ENCODE data around the gene CDH1. TPM values are rescaled to one million over a fixed set of nuclear protein-coding genes. Genes with fewer than 3 reads are reported as not detected.

The CDH1 gene
- total and polyA plus RNA-seq, 12 donors = 0.01 to 0.82 (median 0.34) TPM; not detected in 7

DNA sequence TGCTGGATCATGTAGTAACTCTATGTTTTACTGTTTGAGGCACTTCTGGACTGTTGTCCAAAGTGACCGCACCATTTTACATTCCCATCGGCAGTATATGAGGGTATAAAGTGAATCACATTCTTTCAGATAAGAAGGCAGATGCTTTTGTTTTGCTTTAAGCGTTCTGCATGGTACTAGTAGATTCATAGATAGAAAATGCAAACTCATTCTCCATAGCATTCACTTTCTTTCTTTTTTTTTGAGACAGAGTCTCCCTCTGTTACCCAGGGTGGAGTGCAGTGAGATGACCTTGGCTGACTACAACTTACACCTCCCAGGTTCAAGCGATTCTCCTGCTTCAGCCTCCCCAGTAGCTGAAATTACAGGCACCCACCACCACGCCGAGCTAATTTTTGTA is 146.6 kb downstream of the CDH1 start:
- peaks cover 0 to 58% (median 15%) of the 10 kb centered on the region in 9 donors for H3K36me3 ChIP-seq
- 95 to 97% methylated on average over 6 of the region's 6 CpGs for WGBS, 2 donors
- no peaks in the 10 kb centered on the region for H3K9me3 ChIP-seq
- no peak overlapping the region for H3K4me3 ChIP-seq
- TF ChIP-seq, protein P1, sequence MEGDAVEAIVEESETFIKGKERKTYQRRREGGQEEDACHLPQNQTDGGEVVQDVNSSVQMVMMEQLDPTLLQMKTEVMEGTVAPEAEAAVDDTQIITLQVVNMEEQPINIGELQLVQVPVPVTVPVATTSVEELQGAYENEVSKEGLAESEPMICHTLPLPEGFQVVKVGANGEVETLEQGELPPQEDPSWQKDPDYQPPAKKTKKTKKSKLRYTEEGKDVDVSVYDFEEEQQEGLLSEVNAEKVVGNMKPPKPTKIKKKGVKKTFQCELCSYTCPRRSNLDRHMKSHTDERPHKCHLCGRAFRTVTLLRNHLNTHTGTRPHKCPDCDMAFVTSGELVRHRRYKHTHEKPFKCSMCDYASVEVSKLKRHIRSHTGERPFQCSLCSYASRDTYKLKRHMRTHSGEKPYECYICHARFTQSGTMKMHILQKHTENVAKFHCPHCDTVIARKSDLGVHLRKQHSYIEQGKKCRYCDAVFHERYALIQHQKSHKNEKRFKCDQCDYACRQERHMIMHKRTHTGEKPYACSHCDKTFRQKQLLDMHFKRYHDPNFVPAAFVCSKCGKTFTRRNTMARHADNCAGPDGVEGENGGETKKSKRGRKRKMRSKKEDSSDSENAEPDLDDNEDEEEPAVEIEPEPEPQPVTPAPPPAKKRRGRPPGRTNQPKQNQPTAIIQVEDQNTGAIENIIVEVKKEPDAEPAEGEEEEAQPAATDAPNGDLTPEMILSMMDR (IDR thresholded peaks at IDR 0.05) = no peak
- intact Hi-C loops (cut with DNase I) = no loop called here
- no peak for ATAC-seq
- no peaks in the 10 kb centered on the region for H3K27me3 ChIP-seq
- peaks cover 0 to 8% (median 0%) of the 10 kb centered on the region in 9 donors for H3K4me1 ChIP-seq
- H3K27ac ChIP-seq = no peak overlapping the region
- no peak for DNase-seq

DNA sequence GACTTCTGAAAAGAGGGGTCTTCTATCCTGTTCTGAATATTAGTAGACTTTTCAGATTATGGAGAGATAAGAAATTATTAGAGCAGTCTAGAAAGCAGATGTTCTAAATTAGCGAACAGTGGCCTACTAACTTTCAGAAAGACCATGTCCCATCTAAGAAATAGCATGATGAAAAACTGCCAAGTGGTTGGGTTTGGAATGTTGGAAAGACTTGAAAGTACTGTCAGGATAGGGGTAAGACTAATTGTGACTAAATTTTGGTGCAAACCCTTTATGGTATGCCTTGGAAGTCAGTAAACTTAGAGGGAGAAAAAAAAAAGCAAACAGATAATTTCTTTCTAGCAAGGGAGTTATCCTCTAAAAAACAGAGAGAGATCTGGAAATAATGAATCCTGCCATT is 147.3 kb downstream of the CDH1 start:
- H3K4me1 ChIP-seq = peaks cover 0 to 8% (median 0%) of the 10 kb centered on the region in 9 donors
- intact Hi-C loops (cut with DNase I) = no loop called here
- DNase-seq (no peak), ATAC-seq (no peak)
- no peak overlapping the region for H3K27ac ChIP-seq
- H3K36me3 ChIP-seq = peaks cover 0 to 50% (median 12%) of the 10 kb centered on the region in 9 donors
- H3K27me3 ChIP-seq = no peaks in the 10 kb centered on the region
- TF ChIP-seq, protein P1 (IDR thresholded peaks at IDR 0.05) = no peak
- WGBS, 2 donors = 98 to 100% methylated on average over 1 of the region's 1 CpG
- H3K4me3 ChIP-seq = no peak overlapping the region
- no peaks in the 10 kb centered on the region for H3K9me3 ChIP-seq

Other genes with a start within 250 kb of the CDH1 start
- 10 to 100 TPM in 9 of 10 donors, 1 to 10 TPM in 1; 9.1 to 15.6 (median 12.2) TPM for gene ZFP90, start 198.0 kb upstream of the CDH1 start, total RNA-seq
- gene ZFP90, start 198.0 kb upstream of the CDH1 start, polyA plus RNA-seq = 1 to 10 TPM; 5.0 to 7.0 TPM
- gene CDH3, start 92.0 kb upstream of the CDH1 start, total RNA-seq = under 1 TPM in 1 of 10 donors, not detected in 9; 0.71 TPM
- gene CDH3, start 92.0 kb upstream of the CDH1 start, polyA plus RNA-seq = under 1 TPM; 0.06 to 0.29 TPM
- gene TANGO6, start 106.2 kb downstream of the CDH1 start, total RNA-seq = 10 to 100 TPM in 3 of 10 donors, 1 to 10 TPM in 7; 6.7 to 12.9 (median 8.4) TPM
- 1 to 10 TPM; 1.8 to 5.8 TPM for gene TANGO6, start 106.2 kb downstream of the CDH1 start, polyA plus RNA-seq

Measured in heart right ventricle (tissue), 16 donors.